HG02852 (cell line): Measurements from ENCODE around the gene GLS2.
A peak's percentile ranks its signal among the peaks of the same experiment; 100 is the strongest.
"Not testable (repeated sequence)": the region's sequence is repeated elsewhere in the genome, so short reads cannot be mapped to it uniquely, and the experiment has no call there.

ENCODE experiments used
- ATAC-seq: cut with Tn5 transposase; IDR thresholded peaks from one replicate; pipeline ENCODE4 v1.9.1; 2021; ENCODE audit warnings: mild to moderate bottlenecking, moderate library complexity; ENCODE audit not compliant: unreplicated experiment

The GLS2 gene

DNA sequence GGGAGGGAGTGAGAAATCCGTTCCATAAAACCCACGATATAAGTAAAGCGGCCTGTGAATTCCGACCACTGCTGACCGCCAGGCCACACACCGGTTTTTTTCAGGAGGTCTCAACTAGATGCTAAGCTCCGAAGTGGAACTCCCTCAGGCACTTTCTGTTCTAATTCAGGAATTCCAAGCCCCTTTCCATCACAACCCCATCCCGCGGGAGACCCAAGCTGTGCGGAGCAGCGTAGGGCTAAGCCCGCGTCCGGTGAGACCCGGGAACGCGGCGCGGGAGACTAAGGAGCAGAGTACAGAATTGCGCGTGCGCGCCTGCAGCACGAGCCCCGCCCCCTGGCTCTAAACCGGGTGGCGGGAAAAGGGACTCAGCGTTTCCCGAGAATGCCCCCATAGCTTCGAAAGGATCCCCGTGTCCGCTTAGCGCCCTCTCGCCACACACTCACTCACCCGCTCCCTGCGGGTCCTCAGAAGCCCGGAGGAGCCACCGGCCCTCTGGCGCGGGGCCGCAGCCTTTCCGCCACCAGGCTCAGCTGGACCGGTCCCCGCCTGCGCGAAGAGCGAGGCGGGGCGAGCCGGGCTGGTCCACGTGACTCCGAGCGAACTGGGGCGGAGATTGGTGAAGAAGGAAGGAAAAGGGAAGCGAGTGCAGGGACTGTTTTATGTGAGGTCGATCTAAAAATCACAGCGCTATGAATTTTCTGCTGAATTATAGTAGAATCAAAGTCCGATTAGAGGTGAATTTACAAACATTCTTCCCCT lies 38.9 kb downstream of the GLS2 start, which contains the start of gene TIMELESS:
Gene TIMELESS (minus strand): TSS at position 567 of the 762 bp plus-strand sequence. CDS start 15,256 bp downstream, outside the sequence.
- ATAC-seq = peak; percentile 97

DNA sequence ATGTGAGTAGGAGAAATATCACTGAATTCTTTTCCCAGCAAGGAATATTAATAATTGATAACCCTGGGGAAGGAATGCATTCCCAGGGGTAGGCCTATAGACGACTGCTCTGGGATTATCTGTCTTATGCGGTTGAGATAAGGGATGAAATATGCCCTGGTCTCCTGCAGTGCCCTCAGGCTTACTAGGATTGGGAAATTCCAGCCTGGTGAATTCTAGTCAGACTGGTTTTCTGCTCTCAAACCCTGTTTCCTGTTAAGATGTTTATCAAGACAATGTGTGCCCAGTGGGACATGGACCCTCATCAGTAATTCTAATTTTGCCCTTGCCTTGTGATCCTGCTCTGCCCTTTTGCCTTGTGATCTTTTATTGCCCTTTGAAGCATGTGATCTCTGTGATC lies 44.8 kb downstream of the GLS2 start:
- not testable (repeated sequence) for ATAC-seq

DNA sequence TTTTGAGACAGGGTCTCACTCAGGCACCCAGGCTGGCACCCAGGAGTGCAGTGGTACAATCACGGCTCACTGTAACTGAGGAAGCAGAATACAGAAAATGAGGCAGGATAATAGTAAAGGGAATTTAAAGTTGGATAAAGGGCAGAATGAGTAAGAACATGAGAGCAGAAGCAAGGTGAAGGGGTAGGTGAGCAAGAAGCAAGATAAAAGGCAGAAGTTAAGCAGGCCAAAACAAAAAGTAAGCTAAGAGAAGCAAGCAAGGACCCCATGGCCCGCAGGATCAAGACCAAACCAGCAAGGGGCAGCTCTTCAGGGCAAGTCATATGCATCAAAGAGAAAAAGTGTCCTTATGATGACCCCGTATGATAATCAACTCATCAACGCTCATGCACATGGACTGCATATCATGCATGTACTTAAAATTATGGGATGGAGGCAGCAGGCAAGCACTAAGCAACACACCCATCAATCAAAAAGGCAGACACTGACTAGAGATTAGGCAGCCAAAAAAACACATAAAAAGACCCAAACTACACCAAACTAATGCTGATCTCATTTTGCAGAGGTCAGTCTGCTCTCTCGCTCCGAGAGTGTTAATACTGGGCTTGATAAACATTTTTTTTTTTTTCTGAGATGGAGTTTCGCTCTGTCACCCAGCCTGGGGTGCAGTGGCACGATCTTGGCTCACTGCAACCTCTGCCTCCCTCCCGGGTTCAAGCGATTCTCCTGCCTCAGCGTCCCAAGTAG lies 50.4 kb downstream of the GLS2 start:
- no peak for ATAC-seq

DNA sequence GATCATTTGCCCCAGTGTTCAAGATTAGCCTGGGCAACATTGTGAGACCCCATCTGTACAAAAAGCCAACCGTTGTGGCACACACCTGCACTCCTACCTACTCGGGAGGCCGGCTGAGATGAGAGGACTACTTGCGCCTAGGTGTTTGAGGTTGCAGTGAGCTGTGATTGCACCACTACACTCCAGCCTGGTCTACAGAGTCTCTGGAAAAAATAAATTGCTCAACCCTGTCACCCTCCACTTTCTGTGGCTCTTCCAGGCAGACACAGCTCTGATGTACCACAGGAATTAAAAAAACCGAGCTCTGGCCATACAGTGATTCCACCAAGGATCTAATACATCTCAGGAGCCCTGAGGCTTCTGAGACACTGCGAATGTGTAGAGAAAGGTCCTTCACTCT lies 53.1 kb downstream of the GLS2 start:
- no peak for ATAC-seq

DNA sequence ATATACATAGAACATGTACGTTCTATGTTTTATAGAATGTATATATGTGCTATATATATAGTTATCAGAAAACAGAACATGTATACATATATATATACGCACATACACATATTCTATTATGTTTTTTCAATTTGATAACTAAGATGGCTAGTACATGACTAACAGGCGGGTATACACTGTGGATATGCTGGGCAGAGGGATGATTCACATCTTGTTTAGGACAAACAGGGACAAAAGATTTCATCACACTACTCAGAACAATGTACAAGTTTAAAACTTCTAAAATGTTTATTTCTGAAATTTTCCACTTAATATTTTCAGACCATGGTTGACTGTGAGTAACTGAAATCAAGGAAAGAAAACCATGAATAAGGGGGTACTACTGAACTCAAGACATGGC lies 56.1 kb downstream of the GLS2 start:
- no peak for ATAC-seq

DNA sequence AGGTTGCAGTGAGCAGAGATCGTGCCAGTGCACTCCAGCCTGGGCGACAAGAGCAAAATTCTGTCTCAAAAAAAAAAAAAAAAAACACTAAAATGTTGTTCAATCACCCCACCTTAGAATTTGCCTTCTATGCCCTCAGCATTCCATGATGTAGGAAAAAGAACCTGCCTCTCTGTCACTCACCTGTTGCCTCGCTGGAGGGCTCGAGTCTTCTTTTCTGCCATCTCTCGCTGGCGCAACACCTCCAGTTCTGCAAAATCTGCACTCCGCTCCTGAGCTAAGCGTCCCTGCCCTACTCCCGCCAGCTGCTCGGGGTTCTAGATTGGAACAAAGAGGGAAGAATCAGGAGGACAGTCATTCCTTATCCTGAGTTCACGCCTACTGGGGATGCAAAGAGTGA lies 56.7 kb downstream of the GLS2 start:
- no peak for ATAC-seq

DNA sequence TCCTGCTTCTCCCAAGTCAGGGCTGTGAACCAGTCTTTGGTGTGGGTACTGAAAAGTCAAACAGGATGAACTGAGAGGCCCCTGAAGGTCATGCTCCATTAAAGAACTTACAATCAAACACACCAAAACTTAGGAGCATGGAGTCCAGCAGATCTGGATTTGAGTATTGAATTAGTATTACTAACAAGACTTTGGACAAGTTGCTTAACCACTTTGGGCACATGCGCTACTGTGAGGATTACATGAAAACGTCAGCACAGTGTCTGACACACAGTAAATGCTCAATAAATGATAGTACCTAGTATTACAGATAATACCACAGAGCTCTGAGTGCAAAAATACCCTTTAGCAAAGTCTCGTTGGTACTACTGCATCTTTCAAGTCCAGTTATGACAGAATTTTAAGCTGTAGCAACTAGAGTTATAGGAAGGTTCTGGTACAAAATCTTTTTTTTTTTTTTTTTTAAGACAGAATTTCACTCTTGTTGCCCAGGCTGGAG lies 62.0 kb downstream of the GLS2 start:
- ATAC-seq = no peak

DNA sequence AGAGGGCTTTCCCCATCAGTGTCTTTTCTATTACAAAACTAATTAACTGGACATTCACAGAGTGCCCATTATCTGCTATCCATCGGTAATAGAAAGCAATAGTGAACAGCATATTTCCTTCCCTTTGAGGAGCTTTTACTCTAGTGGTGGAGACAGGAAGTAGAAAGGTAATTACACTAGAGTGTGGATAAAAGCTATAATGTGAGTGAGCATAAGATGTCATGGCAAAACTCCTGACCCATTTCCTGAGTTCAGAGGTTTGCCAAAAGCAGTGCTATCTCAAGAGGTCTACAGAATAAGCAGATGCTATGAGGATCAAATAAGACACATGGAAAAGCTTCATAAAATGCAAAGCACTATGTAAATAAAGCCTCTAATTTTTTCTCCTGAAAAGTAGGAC lies 62.8 kb downstream of the GLS2 start:
- no peak for ATAC-seq
